ENCODE results near the gene MMP10.
"Not testable (repeated sequence)": the region's sequence is repeated elsewhere in the genome, so short reads cannot be mapped to it uniquely, and the experiment has no call there.

Gene MMP10

GRCh38 chr11:102783016-102783415, 2.6 kb upstream of the MMP10 start:
- DNase-seq (ENCODE audit: low read depth), result no peak

GRCh38 chr11:102781676-102782075, 1.2 kb upstream of the MMP10 start:
- DNase-seq (ENCODE audit: low read depth), result no peak

DNA sequence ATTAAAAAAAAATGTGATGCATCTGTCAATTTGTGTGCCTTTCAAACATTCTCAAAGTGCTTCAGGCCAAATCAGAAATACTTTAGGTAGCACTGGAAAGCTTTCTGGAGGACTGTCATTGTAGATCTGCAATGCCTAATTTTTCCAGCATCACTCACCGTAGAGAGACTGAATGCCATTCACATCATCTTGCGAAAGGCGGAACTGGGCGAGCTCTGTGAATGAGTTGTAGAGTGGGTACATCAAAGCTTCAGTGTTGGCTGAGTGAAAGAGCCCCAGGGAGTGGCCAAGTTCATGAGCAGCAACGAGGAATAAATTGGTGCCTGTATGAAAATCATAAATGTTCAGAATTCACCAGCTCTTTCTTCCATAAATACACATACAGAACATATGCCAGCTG, 4.0 kb downstream of the MMP10 start:
- no peak for DNase-seq (ENCODE audit: low read depth)

DNA sequence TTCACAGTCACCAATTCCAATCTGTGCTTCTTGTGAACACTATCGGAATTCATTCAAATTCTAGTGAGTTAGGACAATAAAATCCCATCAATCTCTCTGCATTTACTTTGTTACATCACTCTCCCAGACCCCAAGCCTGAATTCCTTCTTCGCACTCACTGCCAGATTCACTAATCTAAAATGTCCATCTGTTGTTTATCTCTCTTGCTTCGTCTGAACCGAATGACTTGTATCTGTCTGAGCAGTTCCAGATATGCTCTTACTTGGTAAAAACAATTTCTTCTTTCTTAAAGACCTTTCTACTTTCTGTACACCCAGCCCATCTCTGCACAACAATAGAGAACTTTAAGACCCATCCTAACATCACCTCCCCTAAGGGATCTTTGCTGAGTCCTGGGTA, 7.0 kb downstream of the MMP10 start:
- no peak for DNase-seq (ENCODE audit: low read depth)

DNA sequence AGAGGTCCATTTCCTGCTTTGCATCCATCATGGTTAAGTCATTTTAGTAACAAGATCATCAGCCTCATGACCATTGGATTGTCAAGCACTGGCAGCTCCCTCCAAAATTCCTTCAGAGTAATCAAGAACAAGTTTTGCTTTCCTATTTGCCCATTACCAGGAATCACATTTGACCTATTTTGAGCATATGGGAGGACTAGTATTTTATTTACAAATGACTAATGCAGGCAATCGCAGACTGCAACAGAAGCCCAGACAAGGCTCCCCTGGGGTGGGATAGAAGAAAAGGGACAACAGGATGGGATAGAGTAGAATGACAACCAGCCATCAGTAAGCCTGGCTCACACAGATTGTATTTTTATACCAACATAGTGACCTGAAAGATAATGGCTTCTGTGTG, 9.1 kb downstream of the MMP10 start:
- no peak for DNase-seq (ENCODE audit: low read depth)

DNA sequence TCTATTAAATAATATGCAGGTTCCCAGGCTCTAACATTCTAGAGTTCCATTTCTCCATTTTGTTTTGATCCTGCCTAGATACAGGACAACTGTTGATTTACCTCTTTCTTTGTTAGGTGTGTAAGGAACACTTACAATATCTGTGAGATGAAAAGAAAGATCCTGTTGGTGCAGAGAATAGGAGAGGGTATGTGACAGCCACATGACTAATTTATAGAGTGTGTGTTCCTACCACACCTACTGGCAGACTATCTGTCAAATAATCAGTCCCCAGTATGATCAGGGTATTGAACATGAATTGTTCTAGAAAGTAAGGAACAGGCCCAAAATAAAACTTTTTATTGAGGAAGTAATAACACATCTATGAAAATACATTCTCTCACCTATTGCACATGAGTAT, 10.2 kb downstream of the MMP10 start:
- DNase-seq (ENCODE audit: low read depth), result no peak

- DNase-seq (ENCODE audit: low read depth), result no peak
Measured at GRCh38 chr11:102767800-102768199, 12.6 kb downstream of the MMP10 start.

DNA sequence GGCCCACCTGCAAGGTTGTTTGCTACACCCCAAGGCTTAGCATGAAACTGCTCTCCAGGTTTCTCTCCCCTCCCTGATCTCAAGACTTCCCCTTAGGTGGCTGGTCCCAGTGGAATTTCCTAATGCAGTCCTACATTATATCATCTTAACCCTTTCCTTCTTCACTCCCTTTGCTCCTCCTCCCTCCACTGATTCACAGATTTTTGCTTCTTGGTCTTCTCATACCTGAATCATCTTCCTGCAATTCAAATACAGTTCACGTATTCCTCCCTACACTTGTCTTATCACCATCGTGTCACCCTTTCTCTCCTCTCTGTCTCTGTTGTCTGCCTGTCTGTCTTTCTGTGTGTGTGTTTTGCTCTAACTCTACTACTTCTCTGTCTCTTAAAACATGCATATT, 17.0 kb downstream of the MMP10 start:
- DNase-seq (ENCODE audit: low read depth), result no peak

DNA sequence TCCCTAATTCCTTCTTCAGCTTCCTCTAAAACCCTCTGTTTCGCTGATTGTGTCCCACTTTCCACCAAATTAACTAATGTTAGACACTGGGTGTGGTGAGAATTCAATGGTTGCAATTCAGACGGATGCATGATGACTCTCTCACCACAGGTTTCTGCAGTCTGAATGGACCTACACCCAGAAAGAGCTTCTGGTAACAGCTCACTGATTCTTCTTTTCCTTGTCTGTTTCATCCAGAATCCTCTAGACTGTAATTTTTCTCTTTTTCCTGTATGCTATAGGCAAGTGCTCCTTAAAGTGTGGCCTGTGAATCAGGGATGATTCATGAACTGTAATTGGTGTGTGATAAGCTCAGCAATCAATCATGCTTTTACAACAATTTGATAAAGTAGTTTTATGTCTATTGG, 18.1 kb downstream of the MMP10 start:
- no peak for DNase-seq (ENCODE audit: low read depth)

GRCh38 chr11:102761646-102762238, 18.7 kb downstream of the MMP10 start:
- no peak for DNase-seq (ENCODE audit: low read depth)

- peak; percentile 92 for DNase-seq (ENCODE audit: low read depth)
Measured at GRCh38 chr11:102760344-102761035, 19.9 kb downstream of the MMP10 start.

- no peak for DNase-seq (ENCODE audit: low read depth)
Measured at GRCh38 chr11:102757823-102758549, 22.4 kb downstream of the MMP10 start.

GRCh38 chr11:102753267-102753666, 27.2 kb downstream of the MMP10 start:
- no peak for DNase-seq (ENCODE audit: low read depth)

DNA sequence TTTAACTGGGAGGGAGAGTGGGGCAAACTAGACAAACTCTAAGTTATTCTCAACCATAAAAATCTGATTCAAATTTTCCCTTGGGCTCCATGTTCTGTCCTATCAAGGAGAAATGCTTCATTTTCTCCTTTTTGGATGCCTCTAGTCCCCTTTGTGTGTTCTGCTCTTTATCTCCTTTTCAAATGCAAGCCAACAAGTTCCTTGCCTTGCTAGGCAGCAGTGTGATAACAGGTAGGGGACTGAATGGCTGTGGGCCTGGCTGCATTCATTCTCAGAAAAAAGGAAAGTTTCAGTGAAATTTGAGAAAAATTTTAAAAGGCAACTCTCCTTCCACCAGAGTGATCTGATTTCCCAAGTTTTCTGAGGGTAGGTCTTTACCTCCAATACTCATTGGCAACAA, 28.8 kb downstream of the MMP10 start:
- no peak for DNase-seq (ENCODE audit: low read depth)

DNA sequence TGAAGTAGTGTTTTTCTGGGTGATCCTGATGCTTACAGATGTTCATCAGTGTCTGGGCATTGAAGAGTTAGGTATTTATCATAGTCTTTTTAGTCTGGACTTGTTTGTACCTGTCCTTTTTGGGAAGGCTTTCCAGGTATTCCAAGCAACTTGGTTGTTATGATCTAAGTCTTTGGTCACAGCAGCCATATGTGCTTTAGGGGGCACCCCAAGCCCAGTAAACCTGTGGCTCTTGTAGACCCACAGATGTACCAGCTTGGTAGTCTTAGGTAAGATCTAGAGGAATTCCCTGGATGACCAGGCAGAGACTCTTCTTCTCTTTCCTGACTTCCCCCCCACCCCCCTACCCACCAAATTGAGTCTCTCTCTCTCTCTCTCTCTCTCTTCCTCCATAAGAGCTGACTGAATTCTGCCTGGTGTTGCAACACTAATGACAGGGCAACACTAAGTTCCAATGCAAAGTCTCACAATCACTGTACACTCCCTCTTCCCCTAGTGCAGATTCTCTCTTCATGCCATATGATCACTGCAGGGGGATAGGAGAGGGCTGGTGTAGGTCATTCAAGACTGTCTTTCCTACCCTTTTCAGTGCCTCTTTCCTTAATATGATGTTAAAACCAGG, 31.2 kb downstream of the MMP10 start:
- no peak for DNase-seq (ENCODE audit: low read depth)

- not testable (repeated sequence) for DNase-seq (ENCODE audit: low read depth)
Measured at GRCh38 chr11:102746746-102747578, 33.5 kb downstream of the MMP10 start.

DNA sequence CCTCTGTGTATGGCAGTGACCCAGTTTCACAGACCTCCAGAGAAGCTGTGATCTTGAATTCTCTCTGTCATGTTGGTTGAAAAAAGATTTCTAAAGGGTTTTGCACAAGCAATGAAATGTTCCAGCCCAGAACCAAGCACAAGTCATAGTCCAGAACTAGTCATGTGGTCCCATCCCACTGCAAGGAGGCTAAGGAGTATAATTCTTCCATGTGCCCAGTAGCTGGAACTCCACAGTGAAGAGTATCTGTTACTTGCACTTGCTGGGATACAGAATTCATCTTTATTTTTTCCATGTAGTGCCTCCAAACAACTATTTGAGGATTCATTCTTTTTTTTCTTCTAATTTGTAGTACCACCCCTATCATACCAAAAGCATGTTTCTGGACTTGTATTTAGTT, 45.8 kb downstream of the MMP10 start:
- no peak for DNase-seq (ENCODE audit: low read depth)

- DNase-seq (ENCODE audit: low read depth), result peak; percentile 27
Measured at GRCh38 chr11:102733232-102733875, 47.1 kb downstream of the MMP10 start.

DNA sequence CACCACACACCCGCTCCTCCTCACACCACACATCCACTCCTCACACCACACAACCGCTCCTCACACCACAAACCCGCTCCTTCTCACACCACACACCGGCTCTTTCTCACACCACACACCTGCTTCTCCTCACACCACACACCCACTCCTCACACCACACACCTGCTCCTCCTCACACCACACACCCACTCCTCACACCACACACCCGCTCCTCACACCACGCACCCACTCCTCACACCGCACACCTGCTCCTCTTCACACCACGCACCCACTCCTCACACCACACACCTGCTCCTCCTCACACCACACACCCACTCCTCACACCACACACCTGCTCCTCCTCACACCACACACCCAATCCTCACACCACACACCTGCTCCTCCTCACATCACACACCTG, 49.5 kb downstream of the MMP10 start:
- not testable (repeated sequence) for DNase-seq (ENCODE audit: low read depth)

- no peak for DNase-seq (ENCODE audit: low read depth)
Measured at GRCh38 chr11:102729849-102730815, 50.3 kb downstream of the MMP10 start.
